Measurements from ENCODE around the gene NELL1.

NELL1 gene

GRCh38 chr11:21110415-21110814 is 441.0 kb downstream of the NELL1 start:
- no peaks in the 10 kb centered on the region for H3K27me3 ChIP-seq (ENCODE audit: insufficient read depth, low read length, poor library complexity)
- H2AFZ ChIP-seq (ENCODE audit: low read depth, low read length) = no peak overlapping the region
- no peak overlapping the region for H3K4me3 ChIP-seq (ENCODE audit: low read depth in 1 of 2, low read length in 2 of 2)
- H3K4me1 ChIP-seq (ENCODE audit: insufficient read depth, low read length) = no peaks in the 10 kb centered on the region
- ATAC-seq (ENCODE audit: insufficient read depth, low read depth) (no peak), DNase-seq (no peak)
- H3K79me2 ChIP-seq (ENCODE audit: insufficient read depth, low read length) = no peaks in the 10 kb centered on the region
- TF ChIP-seq CTCF (IDR thresholded peaks at IDR 0.05; ENCODE audit: borderline replicate concordance, extremely low read depth, low read length, poor library complexity, severe bottlenecking) (no peak), EZH2 (IDR thresholded peaks at IDR 0.05; ENCODE audit: borderline replicate concordance, low read depth, low read length, severe bottlenecking) (no peak)
- no peak overlapping the region for H3K27ac ChIP-seq (ENCODE audit: low read length)
- no peak overlapping the region for H3K9ac ChIP-seq (ENCODE audit: low read depth, low read length)
- no peaks in the 10 kb centered on the region for H3K36me3 ChIP-seq (ENCODE audit: insufficient read depth, low read length)
- H3K4me2 ChIP-seq (ENCODE audit: insufficient read depth, low read length) = no peak overlapping the region
- H3K9me3 ChIP-seq (ENCODE audit: insufficient read depth, low read length, severe bottlenecking) = no peaks in the 10 kb centered on the region
- no peaks in the 10 kb centered on the region for H4K20me1 ChIP-seq (ENCODE audit: insufficient read depth, low read length)

- Histone ChIP-seq H3K4me2 (ENCODE audit: insufficient read depth, low read length) (no peak overlapping the region), H4K20me1 (ENCODE audit: insufficient read depth, low read length) (no peaks in the 10 kb centered on the region), H3K27ac (ENCODE audit: low read length) (no peak overlapping the region), H3K4me1 (ENCODE audit: insufficient read depth, low read length) (no peaks in the 10 kb centered on the region), H3K36me3 (ENCODE audit: insufficient read depth, low read length) (no peaks in the 10 kb centered on the region), H3K4me3 (ENCODE audit: low read depth in 1 of 2, low read length in 2 of 2) (no peak overlapping the region), H3K27me3 (ENCODE audit: insufficient read depth, low read length, poor library complexity) (no peaks in the 10 kb centered on the region), H2AFZ (ENCODE audit: low read depth, low read length) (no peak overlapping the region), H3K79me2 (ENCODE audit: insufficient read depth, low read length) (no peaks in the 10 kb centered on the region), H3K9me3 (ENCODE audit: insufficient read depth, low read length, severe bottlenecking) (no peaks in the 10 kb centered on the region), H3K9ac (ENCODE audit: low read depth, low read length) (no peak overlapping the region)
- ATAC-seq (ENCODE audit: insufficient read depth, low read depth) = no peak
- no peak for TF ChIP-seq EZH2 (IDR thresholded peaks at IDR 0.05; ENCODE audit: borderline replicate concordance, low read depth, low read length, severe bottlenecking)
- DNase-seq = no peak
These were observed 444.5 kb downstream of the NELL1 start for GRCh38 chr11:21113876-21114275.

GRCh38 chr11:21116009-21116408 is 446.6 kb downstream of the NELL1 start:
- Histone ChIP-seq H3K27me3 (ENCODE audit: insufficient read depth, low read length, poor library complexity) (no peaks in the 10 kb centered on the region), H4K20me1 (ENCODE audit: insufficient read depth, low read length) (no peaks in the 10 kb centered on the region), H3K9me3 (ENCODE audit: insufficient read depth, low read length, severe bottlenecking) (no peaks in the 10 kb centered on the region), H3K4me1 (ENCODE audit: insufficient read depth, low read length) (no peaks in the 10 kb centered on the region), H3K79me2 (ENCODE audit: insufficient read depth, low read length) (no peaks in the 10 kb centered on the region), H3K4me2 (ENCODE audit: insufficient read depth, low read length) (no peak overlapping the region), H2AFZ (ENCODE audit: low read depth, low read length) (no peak overlapping the region), H3K4me3 (ENCODE audit: low read depth in 1 of 2, low read length in 2 of 2) (no peak overlapping the region), H3K9ac (ENCODE audit: low read depth, low read length) (no peak overlapping the region), H3K27ac (ENCODE audit: low read length) (no peak overlapping the region), H3K36me3 (ENCODE audit: insufficient read depth, low read length) (no peaks in the 10 kb centered on the region)
- ATAC-seq (ENCODE audit: insufficient read depth, low read depth) (no peak), DNase-seq (no peak)
- TF ChIP-seq CTCF (IDR thresholded peaks at IDR 0.05; ENCODE audit: borderline replicate concordance, extremely low read depth, low read length, poor library complexity, severe bottlenecking) (no peak), EZH2 (IDR thresholded peaks at IDR 0.05; ENCODE audit: borderline replicate concordance, low read depth, low read length, severe bottlenecking) (no peak)

GRCh38 chr11:21119411-21119810 is 450.0 kb downstream of the NELL1 start:
- TF ChIP-seq CTCF (IDR thresholded peaks at IDR 0.05; ENCODE audit: borderline replicate concordance, extremely low read depth, low read length, poor library complexity, severe bottlenecking) = no peak
- no peak for TF ChIP-seq EZH2 (IDR thresholded peaks at IDR 0.05; ENCODE audit: borderline replicate concordance, low read depth, low read length, severe bottlenecking)
- H3K4me3 ChIP-seq (ENCODE audit: low read depth in 1 of 2, low read length in 2 of 2) = no peak overlapping the region
- no peak for DNase-seq
- no peak overlapping the region for H3K27ac ChIP-seq (ENCODE audit: low read length)
- no peak overlapping the region for H3K4me2 ChIP-seq (ENCODE audit: insufficient read depth, low read length)
- no peaks in the 10 kb centered on the region for H3K36me3 ChIP-seq (ENCODE audit: insufficient read depth, low read length)
- no peak overlapping the region for H2AFZ ChIP-seq (ENCODE audit: low read depth, low read length)
- no peaks in the 10 kb centered on the region for H3K27me3 ChIP-seq (ENCODE audit: insufficient read depth, low read length, poor library complexity)
- H3K9ac ChIP-seq (ENCODE audit: low read depth, low read length) = no peak overlapping the region
- no peaks in the 10 kb centered on the region for H3K9me3 ChIP-seq (ENCODE audit: insufficient read depth, low read length, severe bottlenecking)
- no peaks in the 10 kb centered on the region for H4K20me1 ChIP-seq (ENCODE audit: insufficient read depth, low read length)
- no peak for ATAC-seq (ENCODE audit: insufficient read depth, low read depth)
- no peaks in the 10 kb centered on the region for H3K79me2 ChIP-seq (ENCODE audit: insufficient read depth, low read length)
- H3K4me1 ChIP-seq (ENCODE audit: insufficient read depth, low read length) = no peaks in the 10 kb centered on the region
